Endothelial cell (in vitro differentiated cells): ENCODE data around the gene GIPC3. TPM values are rescaled to one million over a fixed set of nuclear protein-coding genes. Genes with fewer than 3 reads are reported as not detected.
A peak's percentile ranks its signal among the peaks of the same experiment; 100 is the strongest.

Source experiments
- DNase-seq: peaks from one replicate; pipeline ENCODE4 v3.0.0; 2021; ENCODE audit warnings: low spot score
- H3K27ac Mint-ChIP-seq: one replicate; pipeline ENCODE4 v1.8.0; 2021; ENCODE audit warnings: mixed read lengths, inconsistent platforms; ENCODE audit not compliant: unreplicated experiment
- H3K27me3 Mint-ChIP-seq: one replicate; pipeline ENCODE4 v1.8.0; 2021; ENCODE audit warnings: mild to moderate bottlenecking, moderate library complexity, mixed read lengths, inconsistent platforms; ENCODE audit not compliant: unreplicated experiment
- H3K36me3 Mint-ChIP-seq: one replicate; pipeline ENCODE4 v1.8.0; 2021; ENCODE audit warnings: mild to moderate bottlenecking, low read depth, mixed read lengths, inconsistent platforms; ENCODE audit not compliant: unreplicated experiment
- H3K4me1 Mint-ChIP-seq: one replicate; pipeline ENCODE4 v1.8.0; 2021; ENCODE audit warnings: mild to moderate bottlenecking, mixed read lengths, inconsistent platforms; ENCODE audit not compliant: unreplicated experiment
- H3K4me3 Mint-ChIP-seq: one replicate; pipeline ENCODE4 v1.8.0; 2021; ENCODE audit warnings: mild to moderate bottlenecking, mixed read lengths, inconsistent platforms; ENCODE audit not compliant: unreplicated experiment
- H3K9me3 Mint-ChIP-seq: one replicate; pipeline ENCODE4 v1.8.0; 2021; ENCODE audit warnings: mixed read lengths, inconsistent platforms; ENCODE audit not compliant: unreplicated experiment
- total RNA-seq: library from RNA; stranded (reverse); fragmentation: NEBNext Ultra II Directional; extraction: Animal tissue kit (Norgen Biotek cat#: 25700); gene quantifications from one replicate; pipeline ENCODE4 v1.2.1, GENCODE V29; 2021; ENCODE audit not compliant: unreplicated experiment
- TF ChIP-seq, protein P1 (sequence below): fragments of 200-600 bp; sonication (generic); IDR thresholded peaks from one replicate; pipeline ENCODE4 v1.5.0; 2021; ENCODE audit warnings: antibody characterized with exemption; ENCODE audit not compliant: unreplicated experiment

The GIPC3 gene
- total RNA-seq, 1 donor from 2014 or later, result 11.0 TPM

DNA sequence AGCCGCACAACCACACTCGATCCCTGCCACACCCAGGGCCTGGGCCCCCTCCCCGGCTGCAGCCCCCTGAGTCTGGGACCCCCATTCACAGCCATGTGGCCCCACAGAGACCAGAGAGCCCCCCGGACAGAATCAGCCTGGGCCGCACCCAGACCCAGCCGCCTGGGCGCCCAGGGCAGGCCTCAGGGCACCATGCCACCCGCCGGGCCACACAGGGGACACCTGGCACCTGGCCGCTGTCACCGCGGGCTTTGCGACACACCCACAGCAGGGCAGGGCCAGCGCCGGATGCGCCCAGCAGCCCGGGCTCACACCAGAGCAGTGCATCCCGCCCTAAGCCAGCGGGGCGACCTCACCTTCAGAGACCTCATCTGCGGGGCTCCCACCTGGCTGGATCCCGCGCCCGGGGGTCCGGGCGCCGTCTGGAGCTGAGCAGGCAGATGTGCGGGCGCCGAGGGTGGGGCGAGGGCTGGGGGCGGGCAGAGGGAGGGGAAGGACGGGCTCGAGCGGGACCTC, 21.0 kb downstream of the GIPC3 start:
- TF ChIP-seq, protein P1, sequence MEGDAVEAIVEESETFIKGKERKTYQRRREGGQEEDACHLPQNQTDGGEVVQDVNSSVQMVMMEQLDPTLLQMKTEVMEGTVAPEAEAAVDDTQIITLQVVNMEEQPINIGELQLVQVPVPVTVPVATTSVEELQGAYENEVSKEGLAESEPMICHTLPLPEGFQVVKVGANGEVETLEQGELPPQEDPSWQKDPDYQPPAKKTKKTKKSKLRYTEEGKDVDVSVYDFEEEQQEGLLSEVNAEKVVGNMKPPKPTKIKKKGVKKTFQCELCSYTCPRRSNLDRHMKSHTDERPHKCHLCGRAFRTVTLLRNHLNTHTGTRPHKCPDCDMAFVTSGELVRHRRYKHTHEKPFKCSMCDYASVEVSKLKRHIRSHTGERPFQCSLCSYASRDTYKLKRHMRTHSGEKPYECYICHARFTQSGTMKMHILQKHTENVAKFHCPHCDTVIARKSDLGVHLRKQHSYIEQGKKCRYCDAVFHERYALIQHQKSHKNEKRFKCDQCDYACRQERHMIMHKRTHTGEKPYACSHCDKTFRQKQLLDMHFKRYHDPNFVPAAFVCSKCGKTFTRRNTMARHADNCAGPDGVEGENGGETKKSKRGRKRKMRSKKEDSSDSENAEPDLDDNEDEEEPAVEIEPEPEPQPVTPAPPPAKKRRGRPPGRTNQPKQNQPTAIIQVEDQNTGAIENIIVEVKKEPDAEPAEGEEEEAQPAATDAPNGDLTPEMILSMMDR, result no peak
- Mint-ChIP-seq H3K36me3 (no peaks in the 10 kb centered on the region), H3K4me3 (no peak overlapping the region), H3K27me3 (peaks cover 8% of the 10 kb centered on the region), H3K9me3 (no peaks in the 10 kb centered on the region), H3K4me1 (peaks cover 11% of the 10 kb centered on the region), H3K27ac (no peak overlapping the region)
- DNase-seq, result no peak

DNA sequence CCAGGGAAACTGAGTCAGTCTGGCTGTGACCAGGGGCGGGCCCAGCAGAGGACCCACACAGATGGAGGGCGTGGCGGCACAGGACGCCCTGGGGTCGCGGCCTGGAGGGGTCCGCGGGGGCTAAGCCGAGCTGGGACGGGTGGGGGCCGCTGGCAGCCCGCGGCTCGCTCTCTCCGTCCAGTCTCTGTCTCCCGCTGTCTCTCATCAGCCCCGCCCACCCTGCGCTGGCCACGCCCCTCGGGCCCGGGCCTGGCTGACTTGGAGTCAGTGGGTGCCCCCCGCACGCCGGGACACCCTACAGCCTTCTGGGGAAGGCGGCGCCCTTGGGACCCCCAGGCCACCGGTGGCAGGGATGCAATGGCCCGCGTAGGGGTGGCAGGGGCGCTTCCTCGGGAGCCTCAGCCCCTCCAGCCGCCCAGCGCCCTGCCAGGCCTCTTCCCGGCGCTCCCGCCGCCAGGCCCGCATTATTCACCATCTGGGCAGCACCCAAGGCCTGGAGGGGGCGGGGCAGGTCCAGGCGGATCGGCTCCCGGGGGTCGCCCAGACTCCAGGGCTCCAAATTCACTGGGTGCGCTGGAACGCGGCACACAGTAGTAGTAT, 21.5 kb downstream of the GIPC3 start, which contains the start of gene TBXA2R:
Gene TBXA2R, minus strand, starts transcription at position 186 of the 600 bp plus-strand sequence. CDS start 6,241 bp downstream, outside the sequence.
- peak within 1 kb of the TSS; percentile 91 for H3K27ac Mint-ChIP-seq
- H3K9me3 Mint-ChIP-seq, result no peaks in the 10 kb centered on the region

DNA sequence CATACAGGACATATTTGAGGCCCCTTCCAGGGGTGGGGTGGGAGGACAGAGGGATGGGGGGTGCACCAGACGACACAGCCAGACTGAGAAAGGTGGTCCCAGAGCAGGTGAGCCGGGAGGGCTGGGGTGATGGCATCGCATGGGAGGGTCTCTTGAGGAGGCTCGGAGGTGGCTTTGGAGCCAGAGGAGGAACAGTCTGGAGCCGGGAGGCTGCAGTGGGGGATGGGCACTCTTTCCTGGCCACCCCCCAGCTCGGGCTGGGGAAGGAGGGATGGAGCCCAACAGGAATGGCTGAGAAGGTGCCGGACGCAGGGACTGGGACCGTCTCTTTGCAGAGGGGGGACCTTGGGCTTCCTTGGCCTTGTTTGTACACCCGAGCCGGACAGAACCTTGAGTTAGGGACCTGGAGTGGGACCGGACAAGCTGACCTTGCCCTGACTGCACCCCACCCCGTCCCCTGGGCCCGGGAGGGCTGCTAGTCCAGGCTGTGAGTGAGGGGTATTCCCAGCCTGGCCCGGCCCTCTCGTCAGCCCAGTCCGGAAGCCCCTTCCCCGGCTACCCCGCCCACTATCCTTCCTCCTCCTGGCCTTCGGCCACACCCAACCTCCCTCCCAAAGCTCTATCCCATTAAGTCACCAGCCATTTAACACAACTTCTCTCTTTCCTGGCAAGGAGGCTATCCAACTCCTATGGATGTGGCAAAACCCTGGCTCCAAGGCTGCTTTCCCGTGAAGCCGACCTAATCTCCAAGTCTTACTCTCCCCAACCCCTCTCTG, 22.2 kb downstream of the GIPC3 start:
- TF ChIP-seq, protein P1, result no peak
- H3K4me1 Mint-ChIP-seq, result peaks cover 11% of the 10 kb centered on the region
- peak overlapping the region; percentile 91 for H3K27ac Mint-ChIP-seq
- DNase-seq, result no peak
- H3K27me3 Mint-ChIP-seq, result peaks cover 8% of the 10 kb centered on the region
- H3K9me3 Mint-ChIP-seq, result no peaks in the 10 kb centered on the region
- peaks cover 5% of the 10 kb centered on the region for H3K36me3 Mint-ChIP-seq
- peak overlapping the region; percentile 84 for H3K4me3 Mint-ChIP-seq

More for the DNA sequence above, 21.5 kb downstream of the GIPC3 start, which contains the start of gene TBXA2R:
- H3K27me3 Mint-ChIP-seq, result peaks cover 8% of the 10 kb centered on the region
- TF ChIP-seq, protein P1, result no peak
- peak; percentile 42 for DNase-seq
- H3K4me1 Mint-ChIP-seq, result peaks cover 11% of the 10 kb centered on the region
- peak within 1 kb of the TSS; percentile 84 for H3K4me3 Mint-ChIP-seq
- H3K36me3 Mint-ChIP-seq, result peaks cover under 1% of the 10 kb centered on the region

DNA sequence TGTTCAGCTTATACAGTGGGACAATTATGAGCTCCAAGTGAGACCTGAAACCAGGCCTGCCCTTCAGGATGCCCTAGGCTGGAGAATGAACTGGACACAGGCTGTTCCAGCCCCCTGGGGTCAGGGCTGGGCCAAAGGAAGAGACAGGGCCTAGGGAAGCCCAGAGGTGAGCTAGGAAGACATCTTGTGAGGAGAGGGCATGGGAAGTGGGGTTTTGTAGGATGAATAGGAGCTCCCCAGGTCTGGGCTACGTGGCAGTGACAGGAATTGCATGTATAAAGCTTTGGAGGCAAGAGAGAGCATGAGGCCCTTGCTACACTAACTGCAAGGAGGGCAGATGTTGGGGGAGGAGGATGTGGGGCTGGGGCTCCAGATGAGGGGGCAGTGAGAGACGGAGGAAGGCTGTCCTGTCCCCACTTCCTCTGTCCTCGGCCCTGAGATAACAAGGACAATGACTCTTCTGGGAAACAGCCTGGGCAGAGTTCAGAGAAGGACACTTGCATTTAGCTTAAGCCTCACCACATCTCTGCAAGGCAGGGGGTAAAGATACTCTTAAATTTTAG, 22.9 kb downstream of the GIPC3 start:
- Mint-ChIP-seq H3K27ac (peak overlapping the region; percentile 91), H3K9me3 (no peaks in the 10 kb centered on the region), H3K4me3 (peak overlapping the region; percentile 84), H3K4me1 (peaks cover 11% of the 10 kb centered on the region), H3K36me3 (peaks cover 5% of the 10 kb centered on the region), H3K27me3 (peaks cover 7% of the 10 kb centered on the region)
- TF ChIP-seq, protein P1, result no peak
- no peak for DNase-seq
